Testis (tissue), 2 donors: ENCODE measurements around the gene AKR1C3.
"Not testable (repeated sequence)": the region's sequence is repeated elsewhere in the genome, so short reads cannot be mapped to it uniquely, and the experiment has no call there.

ENCODE experiments used
- POLR2A ChIP-seq: fragments of 450-650 bp; IDR thresholded peaks from one replicate; pipeline ENCODE4 v1.6.1; 2017; ENCODE audit warnings: antibody characterized with exemption, mild to moderate bottlenecking, moderate library complexity
- TF ChIP-seq, protein P1 (sequence below), 3 experiments: fragments of 450-650 bp in 2 of 3; fragments of 200-600 bp in 1 of 3; sonication (generic) in 1 of 3; IDR thresholded peaks; one replicate each; pipeline ENCODE4 v1.5.1; 2016 to 2019; ENCODE audit warnings: antibody characterized with exemption in 3 of 3, mild to moderate bottlenecking in 2 of 3, moderate library complexity in 1 of 3

DNA sequence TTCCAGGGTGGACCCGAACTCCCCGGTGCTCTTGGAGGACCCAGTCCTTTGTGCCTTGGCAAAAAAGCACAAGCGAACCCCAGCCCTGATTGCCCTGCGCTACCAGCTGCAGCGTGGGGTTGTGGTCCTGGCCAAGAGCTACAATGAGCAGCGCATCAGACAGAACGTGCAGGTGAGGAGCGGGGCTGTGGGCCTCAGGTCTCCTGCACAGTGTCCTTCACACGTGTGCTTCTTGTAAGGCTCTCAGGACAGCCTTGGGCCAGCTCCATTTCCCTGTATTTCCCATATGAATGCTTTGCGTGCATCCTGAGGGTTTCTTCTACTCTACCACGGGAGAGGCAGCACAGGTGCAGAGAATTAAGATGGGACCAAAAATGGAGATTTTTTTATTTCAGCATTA, 8.3 kb downstream of the AKR1C3 start:
- TF ChIP-seq, protein P1, sequence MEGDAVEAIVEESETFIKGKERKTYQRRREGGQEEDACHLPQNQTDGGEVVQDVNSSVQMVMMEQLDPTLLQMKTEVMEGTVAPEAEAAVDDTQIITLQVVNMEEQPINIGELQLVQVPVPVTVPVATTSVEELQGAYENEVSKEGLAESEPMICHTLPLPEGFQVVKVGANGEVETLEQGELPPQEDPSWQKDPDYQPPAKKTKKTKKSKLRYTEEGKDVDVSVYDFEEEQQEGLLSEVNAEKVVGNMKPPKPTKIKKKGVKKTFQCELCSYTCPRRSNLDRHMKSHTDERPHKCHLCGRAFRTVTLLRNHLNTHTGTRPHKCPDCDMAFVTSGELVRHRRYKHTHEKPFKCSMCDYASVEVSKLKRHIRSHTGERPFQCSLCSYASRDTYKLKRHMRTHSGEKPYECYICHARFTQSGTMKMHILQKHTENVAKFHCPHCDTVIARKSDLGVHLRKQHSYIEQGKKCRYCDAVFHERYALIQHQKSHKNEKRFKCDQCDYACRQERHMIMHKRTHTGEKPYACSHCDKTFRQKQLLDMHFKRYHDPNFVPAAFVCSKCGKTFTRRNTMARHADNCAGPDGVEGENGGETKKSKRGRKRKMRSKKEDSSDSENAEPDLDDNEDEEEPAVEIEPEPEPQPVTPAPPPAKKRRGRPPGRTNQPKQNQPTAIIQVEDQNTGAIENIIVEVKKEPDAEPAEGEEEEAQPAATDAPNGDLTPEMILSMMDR (IDR thresholded peaks at IDR 0.05): not testable (repeated sequence)
- not testable (repeated sequence) for TF ChIP-seq POLR2A
